Neural crest cell (in vitro differentiated cells): ENCODE data around the gene NPTN. TPM values are rescaled to one million over a fixed set of nuclear protein-coding genes. Genes with fewer than 3 reads are reported as not detected.

Experiments
- DNase-seq: peaks from one replicate; pipeline ENCODE4 v3.0.0; 2021; ENCODE audit warnings: low read depth, mixed read lengths, low spot score
- H3K27ac Mint-ChIP-seq: one replicate; pipeline ENCODE4 v1.8.0; 2021; ENCODE audit warnings: mild to moderate bottlenecking, mixed read lengths; ENCODE audit not compliant: unreplicated experiment
- H3K27me3 Mint-ChIP-seq: 2 replicates; pipeline ENCODE4 v1.8.0; 2021; ENCODE audit warnings: low read depth, mild to moderate bottlenecking, mixed read lengths
- H3K36me3 Mint-ChIP-seq: 2 replicates; pipeline ENCODE4 v1.8.0; 2021; ENCODE audit warnings: low read depth, mild to moderate bottlenecking, mixed read lengths
- H3K4me1 Mint-ChIP-seq: 2 replicates; pipeline ENCODE4 v1.8.0; 2021; ENCODE audit warnings: mixed read lengths
- H3K4me3 Mint-ChIP-seq: one replicate; pipeline ENCODE4 v1.8.0; 2021; ENCODE audit warnings: mild to moderate bottlenecking, mixed read lengths
- H3K9me3 Mint-ChIP-seq: 2 replicates; pipeline ENCODE4 v1.8.0; 2021; ENCODE audit warnings: mixed read lengths
- CTCF ChIP-seq: fragments of 200-600 bp; sonication (generic); conservative IDR thresholded peaks from 2 replicates; pipeline ENCODE4 v1.5.0; 2021; ENCODE audit warnings: antibody characterized with exemption, mild to moderate bottlenecking
- total RNA-seq: library from RNA; stranded (reverse); gene quantifications from 2 replicates; pipeline ENCODE4 v1.2.1, GENCODE V29; 2021

Gene NPTN
- total RNA-seq, 1 donor from 2014 or later = 54.9 TPM

GRCh38 chr15:73539212-73540128, 93.7 kb downstream of the NPTN start:
- H3K4me3 Mint-ChIP-seq = no peak overlapping the region
- no peak for TF ChIP-seq CTCF
- H3K9me3 Mint-ChIP-seq = no peaks in the 10 kb centered on the region
- no peak overlapping the region for H3K27ac Mint-ChIP-seq
- H3K36me3 Mint-ChIP-seq = no peaks in the 10 kb centered on the region
- H3K4me1 Mint-ChIP-seq = no peaks in the 10 kb centered on the region
- peaks cover 2% of the 10 kb centered on the region for H3K27me3 Mint-ChIP-seq
- no peak for DNase-seq

DNA sequence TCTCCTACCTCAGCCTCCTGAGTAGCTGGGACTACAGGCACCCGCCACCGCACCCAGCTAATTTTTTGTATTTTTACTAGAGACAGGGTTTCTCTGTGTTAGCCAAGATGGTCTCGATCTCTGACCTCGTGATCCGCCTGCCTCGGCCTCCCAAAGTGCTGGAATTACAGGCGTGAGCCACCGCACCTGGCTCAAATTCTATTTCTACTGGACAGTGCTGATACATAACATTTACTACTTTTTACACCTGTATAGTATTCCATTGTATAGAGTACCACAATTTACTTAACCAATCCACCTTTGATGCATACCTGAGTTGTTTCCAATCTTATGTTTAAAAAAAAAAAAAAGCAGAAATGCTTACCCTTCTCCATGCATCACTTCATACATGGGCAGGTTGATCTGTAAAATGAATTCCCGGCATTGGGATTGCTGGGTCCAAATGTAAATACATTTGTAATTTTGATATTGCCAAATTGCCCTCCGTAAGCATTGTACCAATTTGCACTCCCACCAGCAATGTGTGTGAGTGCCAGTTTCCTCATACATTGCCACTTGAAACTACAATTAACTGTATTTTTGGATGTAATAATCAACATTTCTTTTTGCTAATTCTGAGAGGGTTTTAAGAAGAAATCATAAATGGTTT, 94.5 kb downstream of the NPTN start:
- Mint-ChIP-seq H3K36me3 (no peaks in the 10 kb centered on the region), H3K4me1 (no peaks in the 10 kb centered on the region), H3K27ac (no peak overlapping the region), H3K4me3 (no peak overlapping the region), H3K27me3 (peaks cover 2% of the 10 kb centered on the region), H3K9me3 (no peaks in the 10 kb centered on the region)
- DNase-seq = no peak
- no peak for TF ChIP-seq CTCF

GRCh38 chr15:73538123-73538522, 95.1 kb downstream of the NPTN start:
- no peak for TF ChIP-seq CTCF
- Mint-ChIP-seq H3K27me3 (peaks cover 2% of the 10 kb centered on the region), H3K4me3 (no peak overlapping the region), H3K27ac (no peak overlapping the region), H3K36me3 (no peaks in the 10 kb centered on the region), H3K9me3 (no peaks in the 10 kb centered on the region), H3K4me1 (no peaks in the 10 kb centered on the region)
- no peak for DNase-seq

GRCh38 chr15:73530649-73531048, 102.5 kb downstream of the NPTN start:
- Mint-ChIP-seq H3K4me3 (no peak overlapping the region), H3K27ac (no peak overlapping the region), H3K9me3 (no peaks in the 10 kb centered on the region), H3K27me3 (no peaks in the 10 kb centered on the region), H3K36me3 (no peaks in the 10 kb centered on the region), H3K4me1 (no peaks in the 10 kb centered on the region)
- DNase-seq = no peak
- no peak for TF ChIP-seq CTCF

GRCh38 chr15:73527598-73527997, 105.6 kb downstream of the NPTN start:
- Mint-ChIP-seq H3K9me3 (no peaks in the 10 kb centered on the region), H3K36me3 (no peaks in the 10 kb centered on the region), H3K4me1 (no peaks in the 10 kb centered on the region), H3K27me3 (no peaks in the 10 kb centered on the region), H3K27ac (no peak overlapping the region), H3K4me3 (no peak overlapping the region)
- DNase-seq = no peak
- no peak for TF ChIP-seq CTCF
